ENCODE measurements around the gene PI4KB. TPM values are rescaled to one million over a fixed set of nuclear protein-coding genes. Genes with fewer than 3 reads are reported as not detected.
A peak's percentile ranks its signal among the peaks of the same experiment; 100 is the strongest.

Gene PI4KB
- total and polyA plus RNA-seq, 2 of the 13 experiments (the other 11 are each of a cell fraction or from before 2014, with no cell fraction given) = 19.5 to 29.3 TPM

GRCh38 chr1:151281969-151282882 is 45.0 kb downstream of the PI4KB start, which contains the start of gene ZNF687 (continued):
- TF ChIP-seq SRSF4 (IDR thresholded peaks at IDR 0.05; ENCODE audit: low read depth, low read length, poor library complexity, severe bottlenecking) (no peak), IRF2 (CRISPR knock-in tag; IDR thresholded peaks at IDR 0.05) (no peak; the same call in 1 of the 2 replicates), SOX6 (IDR thresholded peaks at IDR 0.05) (no peak), SOX6 (CRISPR knock-in tag; IDR thresholded peaks at IDR 0.05) (peak; percentile 24; the same call in 1 of the 2 replicates), PCBP1 (IDR thresholded peaks at IDR 0.05; ENCODE audit: borderline replicate concordance, low read depth, low read length) (peak; percentile 96), REXO4 (CRISPR knock-in tag; IDR thresholded peaks at IDR 0.05; ENCODE audit: borderline replicate concordance) (no peak), ZNF276 (CRISPR knock-in tag; IDR thresholded peaks at IDR 0.05; ENCODE audit: low read depth) (0 out of 2 replicates have a peak, but pooled peaks have one; percentile 44), MXI1 (IDR thresholded peaks at IDR 0.05; ENCODE audit: borderline replicate concordance, low read depth, low read length) (peak; percentile 33; the same call in 1 of the 3 replicates), TOE1 (CRISPR knock-in tag; IDR thresholded peaks at IDR 0.05) (no peak), SIN3A (IDR thresholded peaks at IDR 0.05; ENCODE audit: borderline replicate concordance, low read depth, low read length) (peak; percentile 63; the same call in 1 of the 2 replicates), ZNF558 (CRISPR knock-in tag; IDR thresholded peaks at IDR 0.05; ENCODE audit: borderline replicate concordance) (peak; percentile 87; the same call in 1 of the 2 replicates), ZNF616 (CRISPR knock-in tag; IDR thresholded peaks at IDR 0.05; ENCODE audit: low read depth) (no peak), NFYB (CRISPR knock-in tag; IDR thresholded peaks at IDR 0.05) (peak; percentile 100), NFIB (CRISPR knock-in tag; IDR thresholded peaks at IDR 0.05; ENCODE audit: borderline replicate concordance) (no peak), ZNF263 (CRISPR knock-in tag; IDR thresholded peaks at IDR 0.05) (peak; percentile 19), ZNF761 (CRISPR knock-in tag; conservative IDR thresholded peaks at IDR 0.05) (no peak), SP5 (CRISPR knock-in tag; IDR thresholded peaks at IDR 0.05; ENCODE audit: borderline replicate concordance, low read depth) (peak; percentile 15; the same call in 1 of the 2 replicates), SOX5 (CRISPR knock-in tag; IDR thresholded peaks at IDR 0.05; ENCODE audit: borderline replicate concordance) (peak; percentile 9; the same call in 1 of the 2 replicates), KDM6A (CRISPR knock-in tag; IDR thresholded peaks at IDR 0.05; ENCODE audit: low read depth) (no peak), ZNF354B (CRISPR knock-in tag; IDR thresholded peaks at IDR 0.05) (peak; percentile 82; the same call in 1 of the 2 replicates), BHLHE40 (IDR thresholded peaks at IDR 0.05; ENCODE audit: low read length) (no peak), WIZ (CRISPR knock-in tag; IDR thresholded peaks at IDR 0.05) (no peak), ZNF33B (CRISPR knock-in tag; IDR thresholded peaks at IDR 0.05) (no peak), ZNF510 (CRISPR knock-in tag; IDR thresholded peaks at IDR 0.05; ENCODE audit: low read depth) (peak; percentile 34; the same call in 1 of the 2 replicates), ZNF30 (CRISPR knock-in tag; IDR thresholded peaks at IDR 0.05) (no peak)
- TF ChIP-seq, protein P1, sequence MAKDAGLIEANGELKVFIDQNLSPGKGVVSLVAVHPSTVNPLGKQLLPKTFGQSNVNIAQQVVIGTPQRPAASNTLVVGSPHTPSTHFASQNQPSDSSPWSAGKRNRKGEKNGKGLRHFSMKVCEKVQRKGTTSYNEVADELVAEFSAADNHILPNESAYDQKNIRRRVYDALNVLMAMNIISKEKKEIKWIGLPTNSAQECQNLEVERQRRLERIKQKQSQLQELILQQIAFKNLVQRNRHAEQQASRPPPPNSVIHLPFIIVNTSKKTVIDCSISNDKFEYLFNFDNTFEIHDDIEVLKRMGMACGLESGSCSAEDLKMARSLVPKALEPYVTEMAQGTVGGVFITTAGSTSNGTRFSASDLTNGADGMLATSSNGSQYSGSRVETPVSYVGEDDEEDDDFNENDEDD (CRISPR knock-in tag; IDR thresholded peaks at IDR 0.05; ENCODE audit: borderline replicate concordance) = 0 out of 2 replicates have a peak, but pooled peaks have one; percentile 14
- TF ChIP-seq, protein P2, sequence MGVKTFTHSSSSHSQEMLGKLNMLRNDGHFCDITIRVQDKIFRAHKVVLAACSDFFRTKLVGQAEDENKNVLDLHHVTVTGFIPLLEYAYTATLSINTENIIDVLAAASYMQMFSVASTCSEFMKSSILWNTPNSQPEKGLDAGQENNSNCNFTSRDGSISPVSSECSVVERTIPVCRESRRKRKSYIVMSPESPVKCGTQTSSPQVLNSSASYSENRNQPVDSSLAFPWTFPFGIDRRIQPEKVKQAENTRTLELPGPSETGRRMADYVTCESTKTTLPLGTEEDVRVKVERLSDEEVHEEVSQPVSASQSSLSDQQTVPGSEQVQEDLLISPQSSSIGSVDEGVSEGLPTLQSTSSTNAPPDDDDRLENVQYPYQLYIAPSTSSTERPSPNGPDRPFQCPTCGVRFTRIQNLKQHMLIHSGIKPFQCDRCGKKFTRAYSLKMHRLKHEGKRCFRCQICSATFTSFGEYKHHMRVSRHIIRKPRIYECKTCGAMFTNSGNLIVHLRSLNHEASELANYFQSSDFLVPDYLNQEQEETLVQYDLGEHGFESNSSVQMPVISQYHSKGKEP (CRISPR knock-in tag; IDR thresholded peaks at IDR 0.05) = no peak

Data from HepG2 (cell line).